GM12872 (cell line): ENCODE data around the gene PRDM16.

ENCODE experiments used
- CTCF ChIP-seq: IDR thresholded peaks from 3 replicates; pipeline ENCODE4 v1.5.1; 2011; ENCODE audit warnings: low read depth, mild to moderate bottlenecking, low read length, moderate library complexity; ENCODE audit not compliant: insufficient read depth

PRDM16 gene

DNA sequence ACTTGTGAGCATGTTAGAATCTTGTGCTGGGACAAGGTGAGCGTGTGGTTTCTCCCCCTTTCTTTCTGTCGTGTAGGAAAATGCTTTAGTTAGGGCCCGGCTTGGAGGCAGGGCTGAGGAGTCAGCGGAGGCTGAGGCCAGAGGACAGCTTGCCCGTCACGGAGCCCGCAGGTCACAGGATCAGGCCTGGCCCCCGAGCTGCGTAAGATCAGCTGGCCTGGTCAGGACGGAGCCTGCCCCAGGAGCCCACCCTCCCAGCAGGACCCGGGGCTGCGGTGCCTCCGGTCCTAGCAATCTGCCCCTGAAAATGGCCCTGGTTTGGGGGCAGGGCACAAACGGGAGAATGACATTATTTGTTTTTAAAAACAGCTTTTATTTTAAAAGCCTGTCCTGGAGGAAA lies 52.0 kb downstream of the PRDM16 start:
- TF ChIP-seq CTCF = no peak

GRCh38 chr1:3121401-3122210 lies 52.6 kb downstream of the PRDM16 start:
- TF ChIP-seq CTCF = no peak

GRCh38 chr1:3122311-3122710 lies 53.3 kb downstream of the PRDM16 start:
- TF ChIP-seq CTCF = no peak

- TF ChIP-seq CTCF = no peak
Measured at GRCh38 chr1:3124246-3124645, 55.2 kb downstream of the PRDM16 start.

DNA sequence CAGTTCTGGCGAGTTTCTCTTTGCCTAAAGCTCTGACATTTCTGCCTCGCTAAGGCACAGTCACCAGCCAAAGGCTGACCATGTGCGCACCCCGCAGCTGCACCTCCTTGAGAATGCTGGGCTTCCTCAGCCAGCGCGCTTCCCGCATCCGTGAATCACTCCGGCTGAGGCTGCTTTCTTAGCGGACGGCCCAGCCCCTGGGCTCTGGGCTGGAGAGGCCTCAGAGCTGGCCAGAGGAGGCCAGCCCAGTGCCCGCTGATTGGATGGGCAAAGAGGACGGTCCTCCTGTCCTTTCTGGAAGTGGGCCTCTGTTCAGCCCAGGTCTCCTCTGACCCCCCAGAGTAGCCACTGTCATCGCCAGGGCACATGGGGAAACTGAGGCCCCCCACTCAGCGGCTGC lies 56.1 kb downstream of the PRDM16 start:
- no peak for TF ChIP-seq CTCF

GRCh38 chr1:3125546-3126368 lies 56.8 kb downstream of the PRDM16 start:
- TF ChIP-seq CTCF = no peak
